Measurements from ENCODE around the gene RAB40B.

DNA sequence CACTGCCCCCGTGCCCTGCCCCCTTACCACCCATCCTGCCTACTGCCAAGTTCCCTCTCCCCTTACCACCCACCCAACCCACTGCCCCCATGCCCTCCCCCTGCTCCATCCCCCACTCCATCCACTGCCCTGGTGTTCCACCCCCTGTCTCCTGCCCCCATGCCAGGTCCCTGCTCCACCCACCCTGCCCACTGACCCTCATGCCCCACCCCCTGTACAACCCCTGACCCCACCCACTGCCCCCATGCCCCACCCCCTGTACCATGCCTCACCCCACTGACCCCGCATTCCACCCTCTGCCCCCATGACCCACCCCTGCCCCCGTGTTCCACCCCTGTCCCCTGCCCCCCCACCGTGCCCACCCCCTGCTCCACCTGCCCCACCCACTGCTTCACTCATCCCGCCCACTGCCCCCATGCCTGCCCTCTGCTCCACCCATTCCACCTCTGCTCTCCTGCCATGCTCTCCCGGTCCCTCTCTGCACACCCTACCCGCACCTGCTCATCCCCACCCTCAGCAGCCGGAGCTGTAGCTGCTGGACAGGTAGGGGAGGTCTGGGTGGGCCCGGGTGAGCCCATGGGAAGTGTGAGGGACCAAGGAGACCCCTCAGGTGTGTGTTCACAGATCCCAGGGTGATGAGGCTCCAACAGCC, 10.7 kb upstream of the RAB40B start:
- TF ChIP-seq POLR2A (IDR thresholded peaks at IDR 0.05) (no peak), POLR2AphosphoS5 (IDR thresholded peaks at IDR 0.05) (no peak)
- TF ChIP-seq, protein P1, sequence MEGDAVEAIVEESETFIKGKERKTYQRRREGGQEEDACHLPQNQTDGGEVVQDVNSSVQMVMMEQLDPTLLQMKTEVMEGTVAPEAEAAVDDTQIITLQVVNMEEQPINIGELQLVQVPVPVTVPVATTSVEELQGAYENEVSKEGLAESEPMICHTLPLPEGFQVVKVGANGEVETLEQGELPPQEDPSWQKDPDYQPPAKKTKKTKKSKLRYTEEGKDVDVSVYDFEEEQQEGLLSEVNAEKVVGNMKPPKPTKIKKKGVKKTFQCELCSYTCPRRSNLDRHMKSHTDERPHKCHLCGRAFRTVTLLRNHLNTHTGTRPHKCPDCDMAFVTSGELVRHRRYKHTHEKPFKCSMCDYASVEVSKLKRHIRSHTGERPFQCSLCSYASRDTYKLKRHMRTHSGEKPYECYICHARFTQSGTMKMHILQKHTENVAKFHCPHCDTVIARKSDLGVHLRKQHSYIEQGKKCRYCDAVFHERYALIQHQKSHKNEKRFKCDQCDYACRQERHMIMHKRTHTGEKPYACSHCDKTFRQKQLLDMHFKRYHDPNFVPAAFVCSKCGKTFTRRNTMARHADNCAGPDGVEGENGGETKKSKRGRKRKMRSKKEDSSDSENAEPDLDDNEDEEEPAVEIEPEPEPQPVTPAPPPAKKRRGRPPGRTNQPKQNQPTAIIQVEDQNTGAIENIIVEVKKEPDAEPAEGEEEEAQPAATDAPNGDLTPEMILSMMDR (IDR thresholded peaks at IDR 0.05): no peak

All from breast epithelium (tissue), 3 donors.